HepG2 (cell line): ENCODE measurements around the gene RABGGTA. TPM values are rescaled to one million over a fixed set of nuclear protein-coding genes. Genes with fewer than 3 reads are reported as not detected.

Experiments used
- ATAC-seq: fragments of 200-7000 bp; cut with Tn5 transposase; 3 replicates; pipeline ENCODE4 v1.9.1; 2020; ENCODE audit warnings: mild to moderate bottlenecking, moderate library complexity
- BruUV-seq: library from RNA; stranded (reverse); fragments of 400-500 nt; replicated peaks from 2 replicates; lab custom pipeline; 2021; lab: Mats Ljungman, UMichigan
- CTCF ChIA-PET: fragments of 300-600 bp; formaldehyde crosslinking; extraction: SDS; loops from one replicate; lab custom pipeline; 2021; ENCODE audit warnings: low total read pairs, inconsistent platforms, low intra/inter-chr PET ratio; lab: Yijun Ruan, JAX
- POLR2A ChIA-PET: fragments of 350-600 bp; sonication (Branson Sonifier 250); formaldehyde crosslinking; loops from one replicate; lab custom pipeline; 2020; ENCODE audit warnings: antibody characterized with exemption, inconsistent platforms; lab: Yijun Ruan, JAX
- DNase-seq: peaks from one replicate; pipeline ENCODE4 v3.0.0-alpha.2; 2015; ENCODE audit warnings: low spot score
- FAIRE-seq: peaks from 3 replicates; lab custom pipeline; 2011; peaks lifted over from hg19 to GRCh38; lab: Jason Lieb, UNC
- H2AFZ ChIP-seq: one replicate; pipeline ENCODE4 v1.6.1; 2011; ENCODE audit warnings: low read length, inconsistent platforms
- H3K27ac ChIP-seq: fragments of 300-600 bp; 3 replicates; pipeline ENCODE4 v1.8.0; 2011; ENCODE audit warnings: mixed run types, mild to moderate bottlenecking, mixed read lengths, low read length, inconsistent platforms; ENCODE audit not compliant: insufficient read depth; ENCODE audit errors: extremely low read length
- H3K27me3 ChIP-seq, 2 experiments: fragments of 200-600 bp in 1 of 2; 2 replicates in 1 of 2; 3 replicates in 1 of 2; pipeline versions ENCODE4 v1.6.0 to v1.8.0; 2011; ENCODE audit warnings: low read length in 2 of 2, mild to moderate bottlenecking in 2 of 2, moderate library complexity in 2 of 2, inconsistent platforms in 1 of 2; ENCODE audit not compliant: insufficient read depth in 2 of 2, control insufficient read depth in 1 of 2
- H3K36me3 ChIP-seq, 2 experiments: fragments of 200-600 bp in 1 of 2; replicated peaks in 1 of 2; 2 replicates in 1 of 2; 3 replicates in 1 of 2; pipeline versions ENCODE4 v1.5.1 to v1.8.0; 2011; ENCODE audit warnings: low read length in 2 of 2, inconsistent platforms in 1 of 2; ENCODE audit not compliant: insufficient read depth in 2 of 2, control insufficient read depth in 1 of 2
- H3K4me1 ChIP-seq: 2 replicates; pipeline ENCODE4 v1.5.1; 2012; ENCODE audit warnings: low read length, inconsistent platforms; ENCODE audit not compliant: insufficient read depth
- H3K4me2 ChIP-seq: 2 replicates; pipeline ENCODE4 v1.6.0; 2011; ENCODE audit warnings: low read depth, low read length, inconsistent platforms
- H3K4me3 ChIP-seq, 3 experiments: fragments of 200-600 bp in 1 of 3; sonication (generic), shearing (Covaris generic) in 1 of 3; replicated peaks in 1 of 3; 2 replicates each; pipeline ENCODE4 v1.5.1; 2011 to 2016; ENCODE audit warnings: low read length in 3 of 3, inconsistent platforms in 2 of 3, low read depth in 2 of 3, mild to moderate bottlenecking in 2 of 3, control low read depth in 1 of 3, mixed read lengths in 1 of 3; ENCODE audit not compliant: insufficient read depth in 1 of 3
- H3K79me2 ChIP-seq: one replicate; pipeline ENCODE4 v1.6.1; 2011; ENCODE audit warnings: low read length, inconsistent platforms; ENCODE audit not compliant: insufficient read depth
- H3K9ac ChIP-seq: 2 replicates; pipeline ENCODE4 v1.6.0; 2011; ENCODE audit warnings: mild to moderate bottlenecking, low read depth, low read length, inconsistent platforms; ENCODE audit not compliant: insufficient read depth
- H3K9me3 ChIP-seq: 2 replicates; pipeline ENCODE4 v1.5.1; 2012; ENCODE audit warnings: mild to moderate bottlenecking, low read length
- H4K20me1 ChIP-seq: 2 replicates; pipeline ENCODE4 v1.6.0; 2011; ENCODE audit warnings: inconsistent platforms, mild to moderate bottlenecking, low read length, moderate library complexity; ENCODE audit not compliant: insufficient read depth
- MTF2 ChIP-seq: sonication (generic); formaldehyde crosslinking; IDR thresholded peaks from 2 replicates; pipeline ENCODE4 v1.5.0; 2020; ENCODE audit warnings: missing genetic modification reagents, borderline replicate concordance
- SP4 ChIP-seq: sonication (generic); formaldehyde crosslinking; IDR thresholded peaks from 2 replicates; pipeline ENCODE4 v1.8.1; 2023; ENCODE audit warnings: mild to moderate bottlenecking, missing genetic modification reagents
- ZSCAN25 ChIP-seq: sonication (generic); formaldehyde crosslinking; IDR thresholded peaks from 2 replicates; pipeline ENCODE4 v1.8.0; 2022; ENCODE audit warnings: mild to moderate bottlenecking, missing genetic modification reagents
- WGBS: methylation state at CpG from one replicate; pipeline ENCODE4 v1.1.6; 2017; ENCODE audit warnings: low lambda C conversion rate; 5-methylcytosine and 5-hydroxymethylcytosine counted together
- in situ Hi-C: cut with HindIII; loops from 2 replicates; pipeline ENCODE4 v1.10.0; 2017; ENCODE audit warnings: low pct_unique_long_range_greater_than_20kb; ENCODE audit not compliant: extremely low pct_ligation_motif_present
- intact Hi-C: fragments of 100-400 bp; cut with micrococcal nuclease; formaldehyde crosslinking; loops from one replicate; pipeline ENCODE4 v1.10.0; 2022; ENCODE audit not compliant: unreplicated experiment
- polyA plus RNA-seq, 8 experiments: library from polyadenylated mRNA; depleted of rRNA in 3 of 8; stranded (reverse) in 7 of 8; unstranded in 1 of 8; fragments of >200 nt; fragmentation: Illumina TruSeq in 4 of 8; extraction: Trizol in 4 of 8; gene quantifications; 2 replicates each; pipeline versions ENCODE4 v1.2.1 to v1.2.3, GENCODE V29; 2011 to 2016; ENCODE audit warnings: low read depth in 4 of 8, missing spikeins in 1 of 8, mixed read lengths in 1 of 8; ENCODE audit not compliant: insufficient read depth in 1 of 8
- total RNA-seq, 5 experiments: library from RNA; depleted of rRNA; stranded (reverse); fragments of >200 nt; fragmentation: Illumina TruSeq; extraction: Trizol; gene quantifications; 2 replicates each; pipeline ENCODE4 v1.2.3, GENCODE V29; 2016; ENCODE audit warnings: low read depth in 1 of 5
- TF ChIP-seq, protein P1 (sequence below): sonication (generic); formaldehyde crosslinking; IDR thresholded peaks from 2 replicates; pipeline ENCODE4 v1.5.0; 2020; ENCODE audit warnings: missing genetic modification reagents, mild to moderate bottlenecking, borderline replicate concordance

The RABGGTA gene
- total and polyA plus RNA-seq, 2 of the 13 experiments (the other 11 are each of a cell fraction or from before 2014, with no cell fraction given), result 57.9 to 90.8 TPM

- TF ChIP-seq, protein P1, sequence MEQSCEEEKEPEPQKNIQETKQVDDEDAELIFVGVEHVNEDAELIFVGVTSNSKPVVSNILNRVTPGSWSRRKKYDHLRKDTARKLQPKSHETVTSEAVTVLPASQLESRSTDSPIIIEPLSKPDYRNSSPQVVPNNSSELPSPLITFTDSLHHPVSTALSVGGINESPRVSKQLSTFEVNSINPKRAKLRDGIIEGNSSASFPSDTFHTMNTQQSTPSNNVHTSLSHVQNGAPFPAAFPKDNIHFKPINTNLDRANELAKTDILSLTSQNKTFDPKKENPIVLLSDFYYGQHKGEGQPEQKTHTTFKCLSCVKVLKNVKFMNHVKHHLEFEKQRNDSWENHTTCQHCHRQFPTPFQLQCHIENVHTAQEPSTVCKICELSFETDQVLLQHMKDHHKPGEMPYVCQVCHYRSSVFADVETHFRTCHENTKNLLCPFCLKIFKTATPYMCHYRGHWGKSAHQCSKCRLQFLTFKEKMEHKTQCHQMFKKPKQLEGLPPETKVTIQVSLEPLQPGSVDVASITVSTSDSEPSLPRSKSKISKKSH (CRISPR knock-in tag), result no peak
- TF ChIP-seq ZSCAN25 (CRISPR knock-in tag), result no peak
Observed at GRCh38 chr14:24269910-24270536, 1.4 kb downstream of the RABGGTA start (continued).

DNA sequence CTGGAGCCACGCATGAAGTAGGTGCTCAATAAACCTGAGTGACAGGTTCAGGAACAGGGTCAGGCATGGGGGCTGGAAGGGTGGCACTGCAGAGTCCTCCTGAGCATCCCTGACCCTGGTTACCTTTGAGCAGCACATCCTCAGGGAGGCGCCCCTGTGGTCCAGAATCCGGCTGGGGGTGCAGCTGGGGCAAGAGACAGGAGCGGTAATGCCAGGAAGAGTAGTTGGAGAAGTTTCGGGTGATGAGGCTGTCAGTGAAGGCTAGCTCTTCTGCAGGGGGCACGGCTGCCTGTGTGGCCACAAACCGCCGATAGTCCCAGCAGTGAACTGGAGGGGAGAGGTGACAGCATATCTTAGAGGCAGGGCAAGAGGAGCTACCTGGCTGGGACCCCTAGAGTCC, 2.0 kb downstream of the RABGGTA start:
- Histone ChIP-seq H2AFZ (no peak overlapping the region), H4K20me1 (no peaks in the 10 kb centered on the region), H3K27me3 (no peaks in the 10 kb centered on the region; a peak in 1 of 5 replicates), H3K79me2 (peaks cover 4% of the 10 kb centered on the region)
- intact Hi-C loops, result no loop called here
- no peak for ATAC-seq
- DNase-seq, result no peak
- CTCF ChIA-PET, result no interaction called here
- 95% methylated on average over 8 of the region's 8 CpGs for WGBS
- TF ChIP-seq MTF2 (no peak), SP4 (0 out of 2 replicates have a peak, but pooled peaks have one; percentile 49)
- TF ChIP-seq, all 625 proteins: peak for 1
- POLR2A ChIA-PET, result interaction anchor here (1.0 to 16.5 kb wide), 7 partner anchors 11 to 123 kb away, joined by 3 to 435 read pairs (median 42); partner anchors contain the start of genes DHRS1, GMPR2, NEDD8 and NOP9
- Histone ChIP-seq H3K36me3 (peaks cover 19 to 38% of the 10 kb centered on the region in 2 experiments; a peak in 4 of 5 replicates), H3K4me3 (no peak overlapping the region), H3K9ac (no peak overlapping the region), H3K4me1 (peaks cover 22% of the 10 kb centered on the region), H3K9me3 (no peaks in the 10 kb centered on the region), H3K27ac (no peak overlapping the region), H3K4me2 (no peak overlapping the region)
- in situ Hi-C loops, result no loop called here
- no TSS peak for BruUV-seq
- no peak for FAIRE-seq
